Adrenal gland (tissue), 5 donors: ENCODE measurements around the gene GLT8D2.

ENCODE experiments used
- POLR2A ChIP-seq, 2 donors: fragments of 450-650 bp; IDR thresholded peaks; one replicate each; pipeline ENCODE4 v1.6.1; 2017; ENCODE audit warnings: antibody characterized with exemption in 2 of 2, mild to moderate bottlenecking in 2 of 2, moderate library complexity in 1 of 2
- TF ChIP-seq, protein P1 (sequence below), 6 experiments: fragments of 450-650 bp in 4 of 6; fragments of 200-600 bp in 2 of 6; sonication (generic) in 1 of 6; IDR thresholded peaks; 1 replicate in 5 of 6; 2 replicates in 1 of 6; pipeline versions ENCODE4 v1.5.1 to v1.8.0; 2016 to 2021; ENCODE audit warnings: antibody characterized with exemption in 6 of 6, mild to moderate bottlenecking in 2 of 6, moderate library complexity in 1 of 6
- donor health status: DM: no; HTN: no; CAD: no.

DNA sequence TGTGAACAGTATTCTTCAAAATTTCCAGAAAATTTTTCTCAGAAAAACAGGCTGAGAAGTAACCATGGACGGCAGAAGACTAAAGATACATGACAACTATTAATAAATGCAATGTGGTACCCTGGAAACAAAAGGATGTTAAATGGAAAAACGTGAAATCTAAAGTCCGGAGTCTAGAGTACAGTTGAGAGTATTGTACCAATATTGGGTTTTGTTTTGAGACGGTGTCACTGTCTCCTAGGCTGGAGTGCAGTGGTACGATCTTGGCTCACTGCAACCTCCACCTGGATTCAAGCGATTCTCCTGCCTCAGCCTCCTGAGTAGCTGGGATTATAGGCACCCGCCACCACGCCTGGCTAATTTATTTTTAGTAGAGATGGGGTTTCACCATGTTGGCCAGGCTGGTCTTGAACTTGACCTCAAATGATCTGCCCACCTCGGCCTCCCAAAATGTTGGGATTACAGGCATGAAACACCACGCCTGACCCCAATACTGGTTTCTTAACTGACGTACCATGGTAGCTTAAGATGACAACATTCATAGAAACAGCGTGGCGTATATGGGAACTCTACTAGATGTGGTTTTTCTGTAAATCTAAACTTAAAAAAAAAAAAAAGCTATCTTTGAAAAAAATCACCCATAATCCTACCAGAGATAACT is 101.1 kb downstream of the GLT8D2 start:
- TF ChIP-seq, protein P1, sequence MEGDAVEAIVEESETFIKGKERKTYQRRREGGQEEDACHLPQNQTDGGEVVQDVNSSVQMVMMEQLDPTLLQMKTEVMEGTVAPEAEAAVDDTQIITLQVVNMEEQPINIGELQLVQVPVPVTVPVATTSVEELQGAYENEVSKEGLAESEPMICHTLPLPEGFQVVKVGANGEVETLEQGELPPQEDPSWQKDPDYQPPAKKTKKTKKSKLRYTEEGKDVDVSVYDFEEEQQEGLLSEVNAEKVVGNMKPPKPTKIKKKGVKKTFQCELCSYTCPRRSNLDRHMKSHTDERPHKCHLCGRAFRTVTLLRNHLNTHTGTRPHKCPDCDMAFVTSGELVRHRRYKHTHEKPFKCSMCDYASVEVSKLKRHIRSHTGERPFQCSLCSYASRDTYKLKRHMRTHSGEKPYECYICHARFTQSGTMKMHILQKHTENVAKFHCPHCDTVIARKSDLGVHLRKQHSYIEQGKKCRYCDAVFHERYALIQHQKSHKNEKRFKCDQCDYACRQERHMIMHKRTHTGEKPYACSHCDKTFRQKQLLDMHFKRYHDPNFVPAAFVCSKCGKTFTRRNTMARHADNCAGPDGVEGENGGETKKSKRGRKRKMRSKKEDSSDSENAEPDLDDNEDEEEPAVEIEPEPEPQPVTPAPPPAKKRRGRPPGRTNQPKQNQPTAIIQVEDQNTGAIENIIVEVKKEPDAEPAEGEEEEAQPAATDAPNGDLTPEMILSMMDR (IDR thresholded peaks at IDR 0.05): no peak
- TF ChIP-seq POLR2A (IDR thresholded peaks at IDR 0.05): no peak
